Measurements from ENCODE around the gene CEP135. TPM values are rescaled to one million over a fixed set of nuclear protein-coding genes. Genes with fewer than 3 reads are reported as not detected.

CEP135 gene
- total RNA-seq, 1 donor, result 10.1 TPM

- no peaks in the 10 kb centered on the region for H3K79me2 ChIP-seq (ENCODE audit: insufficient read depth, low read length)
- H3K27me3 ChIP-seq (ENCODE audit: insufficient read depth, low read length), result peaks cover 3% of the 10 kb centered on the region
- H4K20me1 ChIP-seq (ENCODE audit: insufficient read depth, low read length), result no peaks in the 10 kb centered on the region
- no peak overlapping the region for H3K4me2 ChIP-seq (ENCODE audit: insufficient read depth, low read length)
- DNase-seq (ENCODE audit: insufficient read length, low spot score, missing footprints), result no peak
- H3K9me3 ChIP-seq (ENCODE audit: low read depth, low read length), result no peaks in the 10 kb centered on the region
- H3K4me1 ChIP-seq (ENCODE audit: insufficient read depth, low read length), result no peaks in the 10 kb centered on the region
- H2AFZ ChIP-seq (ENCODE audit: low read length), result no peak overlapping the region
- H3K27ac ChIP-seq (ENCODE audit: low read depth, low read length), result no peak overlapping the region
- no peak for TF ChIP-seq CTCF (IDR thresholded peaks at IDR 0.05; ENCODE audit: extremely low read depth, low read depth, low read length)
- no peaks in the 10 kb centered on the region for H3K36me3 ChIP-seq (ENCODE audit: insufficient read depth, low read length)
- H3K4me3 ChIP-seq (ENCODE audit: insufficient read depth, low read length), result no peak overlapping the region
Observed at GRCh38 chr4:56060036-56060435, 111.3 kb downstream of the CEP135 start.

GRCh38 chr4:56062106-56062505, 113.4 kb downstream of the CEP135 start:
- H3K9me3 ChIP-seq (ENCODE audit: low read depth, low read length), result no peaks in the 10 kb centered on the region
- TF ChIP-seq CTCF (IDR thresholded peaks at IDR 0.05; ENCODE audit: extremely low read depth, low read depth, low read length), result no peak
- no peak for DNase-seq (ENCODE audit: insufficient read length, low spot score, missing footprints)
- H2AFZ ChIP-seq (ENCODE audit: low read length), result no peak overlapping the region
- no peaks in the 10 kb centered on the region for H3K4me1 ChIP-seq (ENCODE audit: insufficient read depth, low read length)
- no peak overlapping the region for H3K4me2 ChIP-seq (ENCODE audit: insufficient read depth, low read length)
- H3K27me3 ChIP-seq (ENCODE audit: insufficient read depth, low read length), result peaks cover 3% of the 10 kb centered on the region
- H4K20me1 ChIP-seq (ENCODE audit: insufficient read depth, low read length), result no peaks in the 10 kb centered on the region
- H3K4me3 ChIP-seq (ENCODE audit: insufficient read depth, low read length), result no peak overlapping the region
- no peaks in the 10 kb centered on the region for H3K36me3 ChIP-seq (ENCODE audit: insufficient read depth, low read length)
- no peak overlapping the region for H3K27ac ChIP-seq (ENCODE audit: low read depth, low read length)
- no peaks in the 10 kb centered on the region for H3K79me2 ChIP-seq (ENCODE audit: insufficient read depth, low read length)

- H3K4me3 ChIP-seq (ENCODE audit: insufficient read depth, low read length), result no peak overlapping the region
- H4K20me1 ChIP-seq (ENCODE audit: insufficient read depth, low read length), result no peaks in the 10 kb centered on the region
- no peak overlapping the region for H3K4me2 ChIP-seq (ENCODE audit: insufficient read depth, low read length)
- H3K27ac ChIP-seq (ENCODE audit: low read depth, low read length), result no peak overlapping the region
- H3K4me1 ChIP-seq (ENCODE audit: insufficient read depth, low read length), result no peaks in the 10 kb centered on the region
- no peaks in the 10 kb centered on the region for H3K79me2 ChIP-seq (ENCODE audit: insufficient read depth, low read length)
- H3K27me3 ChIP-seq (ENCODE audit: insufficient read depth, low read length), result peaks cover 3% of the 10 kb centered on the region
- H2AFZ ChIP-seq (ENCODE audit: low read length), result no peak overlapping the region
- no peaks in the 10 kb centered on the region for H3K36me3 ChIP-seq (ENCODE audit: insufficient read depth, low read length)
- DNase-seq (ENCODE audit: insufficient read length, low spot score, missing footprints), result no peak
- no peaks in the 10 kb centered on the region for H3K9me3 ChIP-seq (ENCODE audit: low read depth, low read length)
- TF ChIP-seq CTCF (IDR thresholded peaks at IDR 0.05; ENCODE audit: extremely low read depth, low read depth, low read length), result no peak
Observed at GRCh38 chr4:56062526-56063145, 113.9 kb downstream of the CEP135 start.

- Histone ChIP-seq H3K4me3 (ENCODE audit: insufficient read depth, low read length) (no peak overlapping the region), H3K79me2 (ENCODE audit: insufficient read depth, low read length) (no peaks in the 10 kb centered on the region), H2AFZ (ENCODE audit: low read length) (no peak overlapping the region), H3K4me2 (ENCODE audit: insufficient read depth, low read length) (no peak overlapping the region), H3K36me3 (ENCODE audit: insufficient read depth, low read length) (no peaks in the 10 kb centered on the region), H3K9me3 (ENCODE audit: low read depth, low read length) (no peaks in the 10 kb centered on the region), H3K27me3 (ENCODE audit: insufficient read depth, low read length) (no peaks in the 10 kb centered on the region), H3K27ac (ENCODE audit: low read depth, low read length) (no peak overlapping the region), H3K4me1 (ENCODE audit: insufficient read depth, low read length) (no peaks in the 10 kb centered on the region), H4K20me1 (ENCODE audit: insufficient read depth, low read length) (no peaks in the 10 kb centered on the region)
- TF ChIP-seq CTCF (IDR thresholded peaks at IDR 0.05; ENCODE audit: extremely low read depth, low read depth, low read length), result no peak
- DNase-seq (ENCODE audit: insufficient read length, low spot score, missing footprints), result no peak
Observed at GRCh38 chr4:56066493-56066892, 117.7 kb downstream of the CEP135 start.

All from osteoblast (primary cell).